ENCODE measurements around the gene PAK6.

The PAK6 gene

GRCh38 chr15:40313531-40314398 lies 74.9 kb downstream of the PAK6 start:
- Mint-ChIP-seq H3K4me3 (no peak overlapping the region), H3K27me3 (no peaks in the 10 kb centered on the region), H3K36me3 (no peaks in the 10 kb centered on the region), H3K27ac (peak overlapping the region; percentile 41), H3K4me1 (peaks cover 34% of the 10 kb centered on the region), H3K9me3 (no peaks in the 10 kb centered on the region)

DNA sequence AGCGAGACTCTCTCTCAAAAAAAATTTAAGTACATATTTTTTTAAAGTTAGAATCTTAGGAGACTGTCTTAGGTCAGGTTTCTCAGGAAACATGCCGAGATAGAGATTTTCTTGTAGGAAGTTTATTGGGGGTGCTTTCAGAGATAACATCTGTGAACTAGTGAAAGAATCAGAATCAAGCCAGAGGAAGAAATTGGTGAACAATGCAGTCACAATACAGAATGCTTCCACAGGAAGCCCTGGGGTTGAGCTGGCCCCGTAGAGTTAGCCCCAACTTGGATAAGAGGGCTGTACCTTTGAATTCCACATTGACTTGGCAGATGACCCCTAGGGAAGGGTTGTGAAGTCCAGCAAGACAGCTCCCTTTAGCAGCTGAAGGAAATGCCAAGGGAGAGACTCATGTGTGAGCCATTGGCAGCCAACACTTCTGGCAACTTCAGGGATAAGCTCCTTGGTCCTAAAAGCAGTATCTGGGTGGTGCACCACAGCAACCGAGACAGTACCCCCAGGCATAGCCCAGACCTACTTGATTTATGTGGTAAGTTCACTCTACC lies 75.9 kb downstream of the PAK6 start:
- Mint-ChIP-seq H3K4me1 (peaks cover 24% of the 10 kb centered on the region), H3K27ac (no peak overlapping the region), H3K36me3 (no peaks in the 10 kb centered on the region), H3K9me3 (no peaks in the 10 kb centered on the region), H3K27me3 (no peaks in the 10 kb centered on the region), H3K4me3 (no peak overlapping the region)

DNA sequence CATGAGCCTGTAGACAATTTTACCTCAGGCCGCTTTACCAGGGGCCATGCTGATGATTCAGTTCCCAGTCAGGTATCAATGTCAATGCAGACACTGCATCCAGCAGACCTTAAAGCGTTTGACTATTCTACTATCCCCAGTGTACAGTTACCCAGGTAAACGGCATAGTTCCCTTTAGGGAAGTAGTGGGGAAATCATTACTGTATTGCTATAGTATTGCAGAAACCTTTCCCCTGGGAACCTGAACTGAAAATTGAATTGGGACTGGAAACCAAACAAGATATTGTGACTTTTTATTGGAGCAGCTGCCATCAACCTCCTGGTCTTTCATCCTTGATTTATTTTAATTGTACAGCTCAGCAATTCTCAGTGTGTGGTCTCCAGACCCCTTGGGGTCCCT lies 78.1 kb downstream of the PAK6 start:
- Mint-ChIP-seq H3K4me3 (no peak overlapping the region), H3K36me3 (no peaks in the 10 kb centered on the region), H3K9me3 (no peaks in the 10 kb centered on the region), H3K27ac (peak overlapping the region; percentile 10), H3K27me3 (no peaks in the 10 kb centered on the region), H3K4me1 (peaks cover 30% of the 10 kb centered on the region)

- no peak overlapping the region for H3K27ac Mint-ChIP-seq
- H3K9me3 Mint-ChIP-seq = no peaks in the 10 kb centered on the region
- H3K27me3 Mint-ChIP-seq = no peaks in the 10 kb centered on the region
- no peak overlapping the region for H3K4me3 Mint-ChIP-seq
- H3K36me3 Mint-ChIP-seq = no peaks in the 10 kb centered on the region
- peaks cover 33% of the 10 kb centered on the region for H3K4me1 Mint-ChIP-seq
These were observed 78.7 kb downstream of the PAK6 start for GRCh38 chr15:40317580-40317979.

GRCh38 chr15:40320409-40320808 lies 81.5 kb downstream of the PAK6 start:
- Mint-ChIP-seq H3K27ac (no peak overlapping the region), H3K36me3 (no peaks in the 10 kb centered on the region), H3K9me3 (no peaks in the 10 kb centered on the region), H3K4me3 (no peak overlapping the region), H3K27me3 (no peaks in the 10 kb centered on the region), H3K4me1 (peaks cover 29% of the 10 kb centered on the region)

- H3K27ac Mint-ChIP-seq = peak overlapping the region; percentile 72
- H3K36me3 Mint-ChIP-seq = no peaks in the 10 kb centered on the region
- H3K27me3 Mint-ChIP-seq = no peaks in the 10 kb centered on the region
- H3K9me3 Mint-ChIP-seq = no peaks in the 10 kb centered on the region
- H3K4me1 Mint-ChIP-seq = peaks cover 32% of the 10 kb centered on the region
- no peak overlapping the region for H3K4me3 Mint-ChIP-seq
These were observed 82.1 kb downstream of the PAK6 start for GRCh38 chr15:40320931-40321371.

DNA sequence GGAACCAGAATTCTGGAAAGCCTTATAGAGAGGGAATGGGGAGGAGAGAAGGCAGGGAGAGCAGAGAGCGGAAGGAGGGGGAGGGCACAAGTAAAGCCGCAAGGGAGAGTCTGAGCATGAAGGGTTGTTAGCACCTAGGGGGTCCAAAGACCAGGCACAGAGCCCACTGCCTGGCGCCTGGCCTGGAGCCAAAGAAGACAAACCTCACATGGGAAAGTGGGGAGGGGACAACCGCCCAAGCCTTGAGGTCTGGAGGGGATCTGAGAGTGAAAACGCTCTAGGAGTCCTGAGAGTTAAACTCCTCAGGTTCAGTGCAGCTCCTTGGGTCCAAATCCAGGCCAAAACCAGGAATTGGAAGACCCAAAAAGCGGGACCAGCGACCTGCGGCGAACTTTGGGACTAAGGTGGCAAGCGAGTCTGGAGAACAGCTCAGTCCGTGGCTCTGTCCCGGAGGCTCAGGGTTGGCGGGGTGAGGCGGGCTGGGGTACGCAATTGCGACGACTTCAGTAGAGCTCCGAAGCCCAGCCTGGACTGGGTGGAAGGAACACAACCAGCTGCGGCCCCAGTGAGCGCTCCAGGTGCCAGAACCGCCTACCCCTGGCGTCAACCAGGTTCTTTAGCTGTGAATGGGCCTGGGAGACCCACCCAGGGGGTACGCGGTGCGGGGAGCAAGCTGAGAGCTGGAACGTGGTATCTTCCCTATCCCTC lies 83.8 kb downstream of the PAK6 start:
- Mint-ChIP-seq H3K27ac (no peak overlapping the region), H3K36me3 (no peaks in the 10 kb centered on the region), H3K4me1 (peaks cover 36% of the 10 kb centered on the region), H3K27me3 (no peaks in the 10 kb centered on the region), H3K4me3 (peak overlapping the region; percentile 85), H3K9me3 (no peaks in the 10 kb centered on the region)

GRCh38 chr15:40323239-40323952 lies 84.5 kb downstream of the PAK6 start, which contains the start of gene INAFM2:
TSS of gene INAFM2 (plus strand) at chr15:40323692. CDS start at chr15:40324056, 364 bp downstream.
- Mint-ChIP-seq H3K9me3 (no peaks in the 10 kb centered on the region), H3K4me1 (peaks cover 41% of the 10 kb centered on the region), H3K27ac (no peak within 1 kb of the TSS), H3K36me3 (no peaks in the 10 kb centered on the region), H3K4me3 (peak within 1 kb of the TSS; percentile 85), H3K27me3 (no peaks in the 10 kb centered on the region)

- no peak overlapping the region for H3K27ac Mint-ChIP-seq
- H3K4me1 Mint-ChIP-seq = peaks cover 41% of the 10 kb centered on the region
- H3K4me3 Mint-ChIP-seq = peak overlapping the region; percentile 82
- no peaks in the 10 kb centered on the region for H3K27me3 Mint-ChIP-seq
- H3K36me3 Mint-ChIP-seq = no peaks in the 10 kb centered on the region
- no peaks in the 10 kb centered on the region for H3K9me3 Mint-ChIP-seq
These were observed 85.4 kb downstream of the PAK6 start for GRCh38 chr15:40323953-40324937.

DNA sequence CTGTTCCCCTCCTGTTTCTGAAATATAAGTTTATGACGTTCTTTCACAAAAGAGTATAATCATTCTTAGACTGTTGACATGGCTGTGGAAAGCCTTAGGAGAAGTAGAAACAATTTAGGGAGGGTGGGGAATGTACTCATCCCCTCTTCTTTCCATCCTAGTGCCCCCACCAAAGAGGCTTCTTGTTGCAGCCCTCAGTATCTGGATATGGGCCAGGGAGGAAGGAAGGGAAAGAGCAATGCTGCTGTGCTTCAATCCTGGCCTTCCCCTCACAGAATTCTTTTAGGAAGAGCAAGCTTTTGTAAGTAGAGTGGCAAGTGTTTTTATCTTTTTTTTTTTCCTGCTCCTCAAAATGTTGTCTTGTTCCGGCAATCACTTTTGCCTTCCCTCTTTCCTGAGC lies 86.3 kb downstream of the PAK6 start:
- Mint-ChIP-seq H3K4me1 (peaks cover 41% of the 10 kb centered on the region), H3K36me3 (no peaks in the 10 kb centered on the region), H3K27me3 (no peaks in the 10 kb centered on the region), H3K27ac (peak overlapping the region; percentile 15), H3K4me3 (peak overlapping the region; percentile 82), H3K9me3 (no peaks in the 10 kb centered on the region)

GRCh38 chr15:40325700-40326099 lies 86.8 kb downstream of the PAK6 start:
- Mint-ChIP-seq H3K27me3 (no peaks in the 10 kb centered on the region), H3K4me3 (no peak overlapping the region), H3K36me3 (no peaks in the 10 kb centered on the region), H3K9me3 (no peaks in the 10 kb centered on the region), H3K4me1 (peaks cover 41% of the 10 kb centered on the region), H3K27ac (no peak overlapping the region)

Measured in activated naive CD4-positive, alpha-beta T cell treated with anti-CD3 and anti-CD28 coated beads, Interleukin-2, amount 50 U/mL, for 24 hours (primary cell).